HCT116 (cell line): ENCODE results near the gene RAB3C. TPM values are rescaled to one million over a fixed set of nuclear protein-coding genes. Genes with fewer than 3 reads are reported as not detected.

ENCODE experiments used
- ATAC-seq: fragments of 200-7000 bp; cut with Tn5 transposase; 2 replicates; pipeline ENCODE4 v1.9.1; 2020; ENCODE audit warnings: mild to moderate bottlenecking, moderate library complexity
- BruUV-seq: library from RNA; stranded (reverse); fragments of 400-500 nt; replicated peaks from 2 replicates; lab custom pipeline; 2021; lab: Mats Ljungman, UMichigan
- CTCF ChIA-PET: fragments of 300-600 bp; sonication (Branson Sonifier 250); formaldehyde crosslinking; loops from one replicate; lab custom pipeline; 2021; ENCODE audit warnings: antibody characterized with exemption; lab: Charles Lee
- POLR2A ChIA-PET: fragments of 300-600, 350-600 bp; sonication (Branson Sonifier 250); formaldehyde crosslinking; loops from one replicate; lab custom pipeline; 2021; ENCODE audit warnings: antibody characterized with exemption; lab: Charles Lee
- RAD21 ChIA-PET, 2 experiments: fragments of 300-600 bp; sonication (Branson Sonifier 250); formaldehyde crosslinking; loops; one replicate each; lab custom pipeline; 2023; ENCODE audit warnings: low total read pairs in 2 of 2; ENCODE audit not compliant: uncharacterized antibody in 2 of 2, unreplicated experiment in 2 of 2, low non-redundant PET in 1 of 2; lab: Charles Lee
- DNase-seq: peaks from one replicate; pipeline ENCODE4 v3.0.0-alpha.2; 2010; ENCODE audit warnings: low read depth, low spot score
- H2AFZ ChIP-seq: fragments of 200-600 bp; shearing (Covaris generic), sonication (generic); 2 replicates; pipeline ENCODE4 v1.6.1; 2017; ENCODE audit warnings: low read depth, mixed run types, mixed read lengths, antibody characterized with exemption, low read length; ENCODE audit not compliant: poor library complexity, severe bottlenecking
- H3K27ac ChIP-seq: 2 replicates; pipeline ENCODE4 v1.5.1; 2012; ENCODE audit warnings: low read depth, low read length
- H3K27me3 ChIP-seq: fragments of 200-600 bp; sonication (generic); 2 replicates; pipeline ENCODE4 v1.6.1; 2016; ENCODE audit warnings: mixed run types, low read length, mixed read lengths; ENCODE audit not compliant: insufficient read depth
- H3K36me3 ChIP-seq, 2 experiments: fragments of 200-500 bp in 1 of 2; fragments of 200-600 bp in 1 of 2; sonication (Bioruptor generic) in 1 of 2; sonication (generic) in 1 of 2; 2 replicates each; pipeline versions ENCODE4 v1.5.1 to v1.6.1; 2014 to 2016; ENCODE audit warnings: low read length in 2 of 2, inconsistent platforms in 1 of 2, mixed read lengths in 1 of 2, mixed run types in 1 of 2; ENCODE audit not compliant: insufficient read depth in 2 of 2, control insufficient read depth in 1 of 2
- H3K4me1 ChIP-seq, 2 experiments: fragments of 200-600 bp in 1 of 2; sonication (generic) in 1 of 2; 2 replicates each; pipeline versions ENCODE4 v1.5.1 to v1.6.1; 2012 to 2017; ENCODE audit warnings: low read length in 2 of 2, inconsistent platforms in 1 of 2, mild to moderate bottlenecking in 1 of 2, mixed read lengths in 1 of 2, mixed run types in 1 of 2, moderate library complexity in 1 of 2; ENCODE audit not compliant: insufficient read depth in 2 of 2, control insufficient read depth in 1 of 2
- H3K4me2 ChIP-seq: fragments of 200-600 bp; sonication (generic); 2 replicates; pipeline ENCODE4 v1.6.1; 2017; ENCODE audit warnings: mixed run types, low read length, mixed read lengths
- H3K4me3 ChIP-seq, 2 experiments: fragments of 200-600 bp in 1 of 2; sonication (generic) in 1 of 2; replicated peaks in 1 of 2; 2 replicates each; pipeline ENCODE4 v1.5.1; 2011 to 2016; ENCODE audit warnings: low read length in 2 of 2, control low read depth in 1 of 2, low read depth in 1 of 2, mild to moderate bottlenecking in 1 of 2, mixed read lengths in 1 of 2, mixed run types in 1 of 2
- H3K79me2 ChIP-seq: fragments of 200-600 bp; sonication (generic); 2 replicates; pipeline ENCODE4 v1.6.1; 2017; ENCODE audit warnings: mild to moderate bottlenecking, mixed run types, low read length, moderate library complexity, mixed read lengths; ENCODE audit not compliant: insufficient read depth
- H3K9ac ChIP-seq: fragments of 200-600 bp; sonication (generic); 2 replicates; pipeline ENCODE4 v1.6.1; 2016; ENCODE audit warnings: low read length, mixed read lengths
- H3K9me2 ChIP-seq: fragments of 200-600 bp; sonication (generic), shearing (Covaris generic); 2 replicates; pipeline ENCODE4 v1.6.1; 2017; ENCODE audit warnings: mixed run types, mild to moderate bottlenecking, moderate library complexity; ENCODE audit not compliant: insufficient read depth
- H3K9me3 ChIP-seq, 2 experiments: fragments of 200-500 bp in 1 of 2; fragments of 200-600 bp in 1 of 2; sonication (Bioruptor generic) in 1 of 2; sonication (generic) in 1 of 2; 2 replicates each; pipeline ENCODE4 v1.6.1; 2014 to 2017; ENCODE audit warnings: low read length in 2 of 2, mixed read lengths in 2 of 2, inconsistent platforms in 1 of 2, low read depth in 1 of 2, mild to moderate bottlenecking in 1 of 2, mixed run types in 1 of 2, moderate library complexity in 1 of 2; ENCODE audit not compliant: control insufficient read depth in 1 of 2, insufficient read depth in 1 of 2
- H4K20me1 ChIP-seq: fragments of 200-600 bp; sonication (generic), shearing (Covaris generic); 2 replicates; pipeline ENCODE4 v1.6.1; 2017; ENCODE audit warnings: mixed run types, mild to moderate bottlenecking, moderate library complexity; ENCODE audit not compliant: insufficient read depth
- ATF3 ChIP-seq: IDR thresholded peaks from 2 replicates; pipeline ENCODE4 v1.6.1; 2012
- CBX3 ChIP-seq: IDR thresholded peaks from 2 replicates; pipeline ENCODE4 v1.6.1; 2012; ENCODE audit warnings: low read depth
- ELF1 ChIP-seq: IDR thresholded peaks from 2 replicates; pipeline ENCODE4 v1.6.1; 2012; ENCODE audit warnings: low read depth, borderline replicate concordance
- EZH2phosphoT487 ChIP-seq: fragments of 200-600 bp; IDR thresholded peaks from 2 replicates; pipeline ENCODE4 v1.6.1; 2018; ENCODE audit warnings: antibody characterized with exemption, borderline replicate concordance
- FOSL1 ChIP-seq: IDR thresholded peaks from 2 replicates; pipeline ENCODE4 v1.6.1; 2012; ENCODE audit warnings: low read depth
- JUND ChIP-seq: IDR thresholded peaks from 2 replicates; pipeline ENCODE4 v1.6.1; 2012
- RAD21 ChIP-seq: IDR thresholded peaks from 2 replicates; pipeline ENCODE4 v1.6.1; 2012; ENCODE audit warnings: low read depth, mild to moderate bottlenecking
- REST ChIP-seq: IDR thresholded peaks from 2 replicates; pipeline ENCODE4 v1.6.1; 2012; ENCODE audit warnings: low read depth
- SIN3A ChIP-seq: IDR thresholded peaks from 2 replicates; pipeline ENCODE4 v1.6.1; 2012; ENCODE audit warnings: low read depth
- TCF7L2 ChIP-seq: IDR thresholded peaks from 2 replicates; pipeline ENCODE4 v1.7.0; 2011; ENCODE audit warnings: borderline replicate concordance, inconsistent platforms; ENCODE audit not compliant: insufficient read depth, insufficient read length; ENCODE audit errors: extremely low read depth
- YY1 ChIP-seq: IDR thresholded peaks from 2 replicates; pipeline ENCODE4 v1.6.1; 2011; ENCODE audit warnings: low read length, low read depth, moderate library complexity, mild to moderate bottlenecking; ENCODE audit not compliant: insufficient replicate concordance; ENCODE audit errors: extremely low read depth
- ZBTB33 ChIP-seq: IDR thresholded peaks from 2 replicates; pipeline ENCODE4 v1.6.1; 2011; ENCODE audit warnings: mild to moderate bottlenecking, low read length, moderate library complexity; ENCODE audit not compliant: insufficient replicate concordance; ENCODE audit errors: extremely low read depth
- intact Hi-C: fragments of 100-400 bp; cut with micrococcal nuclease; formaldehyde crosslinking; loops from 2 replicates; pipeline ENCODE4 v1.10.0; 2022
- total RNA-seq: library from RNA; stranded (reverse); gene quantifications from one replicate; pipeline ENCODE4 v1.2.1, GENCODE V29; 2021; ENCODE audit not compliant: unreplicated experiment

The RAB3C gene
- total RNA-seq, 1 experiment from 2014 or later, result not detected

- Histone ChIP-seq H3K4me2 (no peak overlapping the region), H4K20me1 (no peaks in the 10 kb centered on the region), H3K4me3 (no peak overlapping the region), H3K79me2 (no peaks in the 10 kb centered on the region), H2AFZ (no peak overlapping the region), H3K27ac (no peak overlapping the region), H3K36me3 (no peaks in the 10 kb centered on the region), H3K9me3 (no peaks in the 10 kb centered on the region), H3K9ac (no peak overlapping the region), H3K27me3 (peaks cover 26% of the 10 kb centered on the region), H3K9me2 (no peaks in the 10 kb centered on the region), H3K4me1 (no peaks in the 10 kb centered on the region)
- BruUV-seq, result no TSS peak
- ATAC-seq, result no peak
- POLR2A ChIA-PET, result no interaction called here
- no peak for DNase-seq
- RAD21 ChIA-PET, result no interaction called here
- CTCF ChIA-PET, result no interaction called here
- intact Hi-C loops, result no loop called here
- TF ChIP-seq EZH2phosphoT487 (no peak), SIN3A (no peak), JUND (no peak), FOSL1 (no peak), YY1 (no peak), CBX3 (no peak), RAD21 (no peak), ELF1 (no peak), REST (no peak), TCF7L2 (no peak), ATF3 (no peak), ZBTB33 (no peak)
Measured at GRCh38 chr5:58800861-58801540, 218.1 kb downstream of the RAB3C start.
